ENCODE results near the gene MN1.
A peak's percentile ranks its signal among the peaks of the same experiment; 100 is the strongest.

DNA sequence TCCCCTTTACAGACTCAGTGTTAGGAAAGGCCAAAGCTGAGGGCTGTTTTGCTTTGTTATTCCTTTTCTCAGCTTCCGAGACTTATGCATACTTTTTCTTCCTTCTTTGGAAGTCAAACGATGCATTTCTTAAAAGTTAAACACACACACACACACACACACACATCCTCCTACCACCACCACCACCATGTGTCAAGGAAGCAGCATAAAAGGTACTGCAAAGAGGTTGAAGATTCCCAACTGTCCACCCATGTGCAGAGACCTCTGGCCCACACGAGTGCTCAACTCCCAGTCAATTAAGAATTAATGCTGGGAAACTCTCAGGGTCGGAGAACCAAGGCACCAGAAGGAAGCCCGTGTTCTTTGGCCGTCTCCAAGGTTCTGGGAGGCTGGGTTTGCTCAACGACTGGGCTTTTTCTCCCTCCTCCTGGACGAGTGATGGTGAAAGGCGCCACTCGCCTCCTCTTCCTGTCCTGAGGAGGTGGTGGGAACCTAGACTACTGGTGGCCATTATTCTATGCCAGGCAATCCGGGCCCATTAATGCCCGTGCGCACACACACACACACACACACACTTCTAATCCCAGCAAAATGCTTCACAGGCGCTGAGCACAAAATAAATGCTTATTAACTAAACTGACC lies 15.1 kb downstream of the MN1 start:
- TF ChIP-seq, protein P1, sequence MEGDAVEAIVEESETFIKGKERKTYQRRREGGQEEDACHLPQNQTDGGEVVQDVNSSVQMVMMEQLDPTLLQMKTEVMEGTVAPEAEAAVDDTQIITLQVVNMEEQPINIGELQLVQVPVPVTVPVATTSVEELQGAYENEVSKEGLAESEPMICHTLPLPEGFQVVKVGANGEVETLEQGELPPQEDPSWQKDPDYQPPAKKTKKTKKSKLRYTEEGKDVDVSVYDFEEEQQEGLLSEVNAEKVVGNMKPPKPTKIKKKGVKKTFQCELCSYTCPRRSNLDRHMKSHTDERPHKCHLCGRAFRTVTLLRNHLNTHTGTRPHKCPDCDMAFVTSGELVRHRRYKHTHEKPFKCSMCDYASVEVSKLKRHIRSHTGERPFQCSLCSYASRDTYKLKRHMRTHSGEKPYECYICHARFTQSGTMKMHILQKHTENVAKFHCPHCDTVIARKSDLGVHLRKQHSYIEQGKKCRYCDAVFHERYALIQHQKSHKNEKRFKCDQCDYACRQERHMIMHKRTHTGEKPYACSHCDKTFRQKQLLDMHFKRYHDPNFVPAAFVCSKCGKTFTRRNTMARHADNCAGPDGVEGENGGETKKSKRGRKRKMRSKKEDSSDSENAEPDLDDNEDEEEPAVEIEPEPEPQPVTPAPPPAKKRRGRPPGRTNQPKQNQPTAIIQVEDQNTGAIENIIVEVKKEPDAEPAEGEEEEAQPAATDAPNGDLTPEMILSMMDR (IDR thresholded peaks at IDR 0.05), result no peak
- peak in 2 of 4 donors; percentile 30 to 40 for TF ChIP-seq POLR2AphosphoS5 (IDR thresholded peaks at IDR 0.05)

All from sigmoid colon (tissue), 4 donors.